ENCODE measurements around the gene DNAH1.
"Not testable (repeated sequence)": the region's sequence is repeated elsewhere in the genome, so short reads cannot be mapped to it uniquely, and the experiment has no call there.

Gene DNAH1

DNA sequence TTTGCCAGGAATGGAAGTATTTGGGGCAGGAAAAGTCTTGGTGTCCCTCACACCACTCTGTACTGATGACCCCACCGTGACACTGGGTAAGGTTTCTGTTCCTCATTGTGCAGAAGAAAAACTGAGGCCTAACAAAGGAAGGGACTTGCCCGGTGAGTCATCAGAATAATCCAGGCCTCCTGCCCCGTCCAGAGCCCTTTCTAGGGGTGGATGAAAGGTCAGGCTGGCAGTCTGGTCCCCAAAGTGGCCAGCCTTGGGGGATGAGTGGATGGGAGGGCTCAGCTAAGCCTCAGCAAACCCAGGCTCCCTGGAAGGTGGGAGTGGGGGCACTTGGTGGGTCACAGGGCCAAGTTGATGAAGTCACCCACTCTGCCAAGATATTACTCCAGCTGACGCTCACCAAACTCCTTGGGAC lies 2.3 kb upstream of the DNAH1 start:
- no peak for DNase-seq

DNA sequence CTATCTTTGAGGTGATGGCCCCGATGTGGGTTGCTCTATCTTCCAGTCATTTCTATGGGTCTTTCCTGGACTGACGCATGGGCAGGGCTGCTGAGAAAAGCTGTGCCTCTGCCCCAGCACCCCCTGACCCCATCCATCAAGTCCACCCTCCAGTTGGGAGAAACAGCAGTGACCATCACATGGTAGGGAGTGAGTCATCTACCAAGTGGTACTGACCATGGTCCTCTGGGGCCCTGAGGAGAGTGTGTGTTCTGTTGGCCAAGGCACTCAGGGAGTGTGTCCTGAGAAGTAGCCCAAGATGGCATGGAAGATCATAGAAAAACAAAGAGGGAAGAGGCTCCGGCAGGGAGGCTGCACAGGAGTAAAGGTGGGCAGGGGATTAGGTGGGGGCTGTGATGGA lies 1.6 kb upstream of the DNAH1 start:
- DNase-seq = no peak

DNA sequence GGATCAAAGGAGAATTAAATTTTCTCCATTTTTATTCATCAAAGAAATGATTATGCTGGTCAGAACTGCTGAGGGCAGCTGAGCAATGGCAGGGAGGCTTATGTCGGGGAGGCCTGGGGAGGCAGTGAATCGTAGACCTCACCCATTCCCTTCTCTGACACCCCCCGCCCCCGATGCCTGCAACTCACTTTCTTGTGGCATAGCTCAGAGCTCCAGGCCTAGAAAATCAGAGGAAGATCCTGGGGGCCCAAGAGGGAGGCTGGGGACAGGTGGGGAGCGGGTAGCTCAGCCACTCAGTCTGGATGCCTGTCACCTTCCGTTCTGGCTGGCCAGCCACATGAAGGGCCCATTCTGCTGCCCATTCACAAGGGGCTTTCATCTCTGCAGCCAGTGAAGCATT lies 1.1 kb upstream of the DNAH1 start:
- no peak for DNase-seq

DNA sequence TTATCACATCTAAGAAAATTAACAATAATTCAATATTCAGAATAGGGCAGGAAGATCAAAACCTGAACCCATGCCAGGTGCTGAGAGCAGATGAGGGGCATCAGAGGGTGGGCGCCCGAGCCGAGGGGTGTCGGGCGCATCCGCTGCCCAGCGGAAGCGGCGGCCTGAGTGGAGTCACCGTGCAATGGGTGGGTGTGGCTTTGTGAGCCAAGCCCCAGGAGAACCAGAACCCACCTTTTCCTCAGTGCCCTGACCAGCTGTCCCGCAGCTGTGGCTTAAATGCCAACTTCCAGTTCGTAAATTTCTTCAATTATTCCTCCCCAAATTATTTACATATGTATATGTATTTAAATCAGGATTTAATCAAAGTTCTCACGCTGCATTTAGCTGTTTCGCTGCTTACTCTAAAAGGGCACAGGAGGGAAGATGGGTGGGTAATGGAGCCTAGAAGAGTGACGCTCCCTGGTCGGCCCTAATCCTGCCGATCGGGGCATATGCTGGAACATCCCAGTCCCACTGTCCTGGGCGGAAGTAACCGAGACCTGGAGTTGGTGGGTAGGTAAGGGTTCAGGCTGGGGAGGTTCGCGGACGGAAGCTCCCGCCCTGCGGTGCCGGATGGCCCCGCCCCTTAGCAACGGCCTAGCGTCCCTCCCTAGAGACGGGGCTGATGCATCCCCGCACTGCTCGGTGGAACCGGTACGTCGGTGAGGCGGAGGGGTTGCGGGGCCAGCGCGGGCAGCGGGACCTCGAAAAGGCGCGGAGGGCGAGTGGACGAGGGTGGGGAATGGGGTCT lies 1.3 kb downstream of the DNAH1 start:
- DNase-seq = peak; percentile 72

DNA sequence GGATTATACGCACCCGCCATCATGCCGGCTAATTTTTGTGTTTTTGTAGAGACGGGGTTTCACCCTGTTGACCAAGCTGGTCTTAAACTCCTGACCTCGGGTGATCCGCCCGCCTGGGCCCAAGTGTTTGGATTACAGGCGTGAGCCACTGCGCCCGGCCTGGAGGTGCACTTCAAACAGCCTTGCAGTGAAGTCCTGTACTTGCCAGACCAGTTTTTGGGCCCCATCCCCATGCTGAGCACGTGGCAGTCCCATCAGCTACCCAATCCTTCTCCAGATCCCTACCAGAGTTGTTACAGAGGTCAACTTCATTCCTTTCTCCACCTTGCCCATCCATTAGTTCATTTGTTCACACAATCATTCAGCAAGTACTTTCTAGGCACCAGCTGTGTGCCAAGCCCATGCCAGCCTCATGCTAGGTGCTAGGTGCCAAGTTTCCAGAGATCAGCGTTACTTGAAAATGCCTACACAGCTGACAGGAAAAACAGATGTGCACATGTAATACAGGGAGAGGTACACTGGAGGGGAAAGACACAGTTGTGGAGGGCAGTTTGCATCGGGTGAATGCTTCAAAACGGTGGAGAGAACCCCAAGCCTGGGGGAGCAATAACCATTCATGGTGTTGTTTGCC lies 2.2 kb downstream of the DNAH1 start:
- DNase-seq = no peak

DNA sequence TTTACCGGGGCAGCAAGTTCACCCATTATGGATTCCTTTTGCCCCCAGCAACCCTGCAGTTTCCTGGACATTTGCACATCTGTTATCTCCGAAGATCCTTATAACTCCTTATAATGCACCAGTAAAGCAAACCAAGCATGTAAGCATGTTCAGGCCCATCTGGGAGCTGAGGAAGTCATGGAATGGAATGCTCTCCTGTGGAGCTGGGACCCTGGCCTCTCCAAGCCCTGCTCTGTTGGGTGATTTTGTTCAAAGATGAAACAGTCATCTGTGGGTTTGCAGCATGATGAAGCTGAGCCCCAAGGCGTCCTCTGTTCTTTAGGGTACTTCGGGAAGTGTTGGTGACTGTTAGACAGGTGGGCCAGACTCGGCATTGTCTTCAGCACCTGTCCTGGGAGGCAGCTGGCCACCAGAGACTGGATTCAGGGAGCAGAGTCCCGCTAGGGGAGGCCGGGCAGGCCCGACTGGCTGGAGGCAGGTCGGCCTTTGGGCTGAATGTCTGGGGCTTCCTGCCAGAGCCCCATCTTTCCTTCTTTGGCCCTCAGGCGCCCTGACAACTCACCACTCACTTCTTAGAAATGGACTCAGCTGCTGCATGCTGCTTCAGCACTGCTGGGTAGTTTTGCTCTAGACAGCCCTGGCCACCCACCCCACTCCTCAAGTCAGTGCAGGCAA lies 3.9 kb downstream of the DNAH1 start:
- no peak for DNase-seq

DNA sequence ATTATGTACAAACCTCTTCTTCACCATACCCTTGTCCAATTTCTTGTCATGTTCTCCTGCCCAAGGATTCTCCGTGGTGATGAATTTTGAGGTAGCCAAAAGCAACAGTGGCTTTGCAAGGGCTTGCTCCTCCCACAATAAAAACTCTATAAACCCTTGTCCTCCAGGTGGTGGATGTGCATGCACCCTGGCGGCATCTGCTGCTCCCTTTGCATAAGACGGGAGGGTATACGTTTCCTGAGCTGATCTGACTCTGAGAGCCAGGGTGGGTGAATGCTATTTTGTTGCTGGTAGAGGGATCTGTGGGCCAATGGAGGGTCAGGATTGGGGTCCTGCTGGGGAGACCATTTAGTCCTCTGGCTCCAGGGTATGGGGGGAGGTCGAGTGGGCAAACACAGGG lies 5.4 kb downstream of the DNAH1 start:
- DNase-seq = no peak

DNA sequence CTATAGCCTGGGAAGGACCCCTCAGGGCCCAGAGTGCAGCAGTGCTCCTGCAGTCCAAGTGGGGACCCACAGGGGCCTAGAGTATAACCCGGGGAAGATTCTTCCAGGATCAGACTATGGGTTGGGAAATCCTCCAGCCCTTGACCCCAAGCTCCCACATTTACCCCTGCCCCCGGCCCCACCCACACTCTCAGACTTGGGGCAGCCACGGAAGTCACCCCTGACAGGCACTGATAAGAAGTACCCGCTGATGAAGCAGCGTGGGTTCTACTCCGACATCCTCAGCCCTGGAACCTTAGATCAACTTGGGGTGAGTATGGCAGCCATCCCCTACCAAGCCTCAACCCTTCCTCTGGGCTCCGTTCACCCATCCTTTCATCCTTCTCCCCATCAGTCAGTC lies 6.3 kb downstream of the DNAH1 start:
- DNase-seq = no peak

DNA sequence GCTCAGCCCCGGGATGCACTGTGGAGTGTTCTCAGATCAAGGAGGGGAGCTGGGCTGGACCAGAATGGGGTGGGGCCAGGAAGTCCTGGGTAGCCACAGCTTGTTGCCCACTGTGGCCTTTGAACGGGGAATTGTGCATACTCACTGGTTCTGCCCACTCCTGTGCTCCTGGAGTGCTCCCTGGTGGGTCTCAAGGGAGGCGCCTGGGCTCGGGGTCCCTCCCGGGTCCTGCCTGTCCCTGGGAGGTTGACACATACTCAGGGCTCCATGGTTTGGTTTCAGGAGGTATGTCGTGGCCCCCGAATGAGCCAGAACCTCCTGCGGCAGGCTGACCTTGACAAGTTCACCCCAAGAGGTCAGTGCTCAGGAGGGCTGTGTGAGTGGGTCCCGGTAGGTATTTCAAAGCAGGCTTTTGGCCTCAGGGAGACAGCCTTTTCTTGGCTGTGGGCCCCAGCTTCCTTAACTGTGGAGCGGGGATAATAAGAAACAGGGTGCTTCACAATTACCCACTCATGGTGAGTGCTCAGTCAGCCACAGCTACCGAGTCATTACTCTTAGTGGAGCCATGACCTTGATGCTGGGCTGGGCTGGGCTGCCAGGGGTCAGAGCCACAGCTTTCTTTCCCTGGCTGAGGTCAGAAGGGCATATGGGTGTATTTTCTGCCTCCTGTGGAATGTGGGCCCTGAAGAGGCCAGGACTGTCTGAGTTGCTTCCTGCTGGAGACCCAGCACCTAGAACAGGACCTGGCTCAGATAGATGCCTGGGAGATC lies 7.6 kb downstream of the DNAH1 start:
- DNase-seq = no peak

DNA sequence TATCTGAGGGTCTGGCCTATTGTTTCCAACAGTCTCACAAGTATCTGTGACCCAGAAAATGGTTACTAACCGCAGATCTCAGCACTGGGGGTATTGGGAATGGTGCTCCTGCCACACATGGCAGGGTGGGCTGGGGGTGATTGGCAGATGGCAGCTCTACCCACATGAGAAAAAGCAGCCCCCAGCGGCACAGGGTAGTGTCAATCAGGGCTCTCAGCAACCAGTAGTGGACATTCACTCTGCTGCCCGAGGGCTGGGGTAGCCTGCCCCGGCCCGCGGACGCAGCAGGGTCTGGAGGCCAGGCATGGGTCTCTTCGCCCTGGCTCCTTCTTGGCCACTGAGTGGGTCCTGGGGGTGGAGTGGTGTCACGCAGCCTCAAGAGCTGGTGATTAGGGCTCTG lies 8.6 kb downstream of the DNAH1 start:
- no peak for DNase-seq

DNA sequence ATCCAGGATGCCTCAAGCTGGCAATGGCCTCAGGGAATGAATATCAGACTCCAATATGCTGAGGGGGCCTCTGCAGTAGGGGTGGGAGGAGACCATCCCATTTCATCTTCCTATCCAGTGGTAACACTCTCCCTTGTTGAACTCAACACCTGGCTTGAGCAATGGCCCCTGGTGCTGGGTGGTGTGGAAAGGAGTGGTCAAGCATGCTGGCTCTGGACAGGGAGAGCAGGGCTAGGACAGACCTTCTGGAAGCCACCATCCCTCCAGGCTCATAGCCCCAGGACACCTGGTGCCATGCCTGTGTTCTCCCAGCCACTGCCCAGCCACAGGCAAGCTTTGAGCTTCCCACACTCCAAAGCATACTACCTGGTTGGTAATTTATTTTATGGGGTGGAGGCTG lies 9.6 kb downstream of the DNAH1 start:
- no peak for DNase-seq

DNA sequence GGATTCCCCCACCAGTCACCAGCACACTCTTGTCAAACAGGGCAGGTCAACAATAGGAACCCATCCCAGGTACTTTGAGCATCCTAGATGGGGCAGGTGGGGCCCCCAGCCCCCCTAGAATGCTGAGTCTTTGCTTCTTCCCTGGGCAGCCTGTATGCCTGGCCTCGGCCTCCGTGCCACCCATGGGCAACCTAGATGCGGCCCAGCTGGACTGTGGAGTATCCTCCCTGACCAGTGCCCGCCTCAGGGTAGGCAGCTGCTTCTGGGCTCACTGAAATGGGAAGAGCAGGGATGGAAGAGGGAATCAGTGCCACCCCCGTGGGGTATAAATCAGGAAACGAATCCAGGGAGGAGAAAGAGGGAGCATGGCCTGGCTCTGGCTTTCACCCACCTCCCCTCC lies 10.9 kb downstream of the DNAH1 start:
- no peak for DNase-seq

DNA sequence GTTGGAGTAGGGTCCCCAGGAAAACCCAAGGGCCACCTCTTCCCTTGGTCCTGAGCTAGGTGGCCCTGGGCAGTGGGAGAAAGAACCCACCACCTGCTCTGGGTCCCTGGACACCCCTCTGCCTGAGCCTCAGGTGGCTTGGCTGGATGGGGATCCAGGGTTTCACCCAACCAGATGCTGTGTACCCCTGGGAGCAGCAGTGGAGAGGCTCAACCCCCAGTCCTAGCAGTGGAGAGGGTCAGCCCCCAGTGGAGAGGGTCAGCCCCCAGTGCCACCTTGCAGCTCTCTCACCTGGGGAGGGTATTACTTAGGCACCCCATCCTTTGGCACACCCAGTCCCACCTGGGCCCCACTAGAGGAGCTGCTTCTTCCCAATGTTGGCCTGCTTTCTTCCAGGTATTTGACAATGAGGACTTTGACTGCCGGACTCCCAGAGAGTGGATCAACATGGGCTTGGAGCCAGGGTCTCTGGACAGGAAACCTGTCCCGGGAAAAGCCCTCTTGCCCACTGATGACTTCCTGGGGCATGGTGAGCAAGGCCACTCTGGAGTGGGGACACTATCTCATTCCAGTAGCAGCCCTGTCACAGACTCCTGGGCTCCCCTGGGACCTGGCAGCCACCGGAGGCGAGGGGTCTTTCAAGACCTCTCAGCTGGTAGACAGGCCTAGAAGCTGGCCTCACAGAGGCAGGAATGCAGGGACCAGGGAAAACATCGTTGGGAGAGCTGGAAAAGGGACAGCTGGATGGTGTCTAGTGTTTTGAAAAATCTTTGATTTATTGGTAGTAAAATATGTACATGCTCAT lies 11.6 kb downstream of the DNAH1 start:
- no peak for DNase-seq

DNA sequence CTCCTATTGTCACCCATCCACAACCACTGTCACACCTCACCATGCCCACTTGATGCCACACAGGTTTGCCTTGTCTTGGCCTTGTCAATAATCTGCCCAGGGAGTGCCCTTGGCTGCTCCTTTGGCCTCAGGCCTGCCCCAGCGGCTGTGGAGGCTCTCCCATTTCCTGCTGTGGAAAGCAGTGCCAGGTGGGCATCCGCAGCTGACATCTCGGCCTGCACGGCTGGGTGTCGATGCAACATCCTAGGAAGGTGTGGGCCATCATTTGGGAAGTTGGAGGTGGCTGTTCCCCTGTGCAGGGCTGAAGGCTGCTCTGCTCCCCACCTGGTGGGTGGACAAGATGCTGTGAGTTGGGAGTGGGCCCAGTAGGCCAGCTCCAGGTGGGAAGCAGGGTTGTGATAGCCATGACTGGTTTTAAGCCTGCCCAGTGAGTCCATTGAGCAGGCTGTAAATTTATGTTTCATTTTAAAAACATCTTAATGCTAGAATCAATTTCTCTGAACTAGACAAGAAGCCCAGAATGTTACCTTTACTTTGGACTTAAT lies 12.5 kb downstream of the DNAH1 start:
- no peak for DNase-seq

DNA sequence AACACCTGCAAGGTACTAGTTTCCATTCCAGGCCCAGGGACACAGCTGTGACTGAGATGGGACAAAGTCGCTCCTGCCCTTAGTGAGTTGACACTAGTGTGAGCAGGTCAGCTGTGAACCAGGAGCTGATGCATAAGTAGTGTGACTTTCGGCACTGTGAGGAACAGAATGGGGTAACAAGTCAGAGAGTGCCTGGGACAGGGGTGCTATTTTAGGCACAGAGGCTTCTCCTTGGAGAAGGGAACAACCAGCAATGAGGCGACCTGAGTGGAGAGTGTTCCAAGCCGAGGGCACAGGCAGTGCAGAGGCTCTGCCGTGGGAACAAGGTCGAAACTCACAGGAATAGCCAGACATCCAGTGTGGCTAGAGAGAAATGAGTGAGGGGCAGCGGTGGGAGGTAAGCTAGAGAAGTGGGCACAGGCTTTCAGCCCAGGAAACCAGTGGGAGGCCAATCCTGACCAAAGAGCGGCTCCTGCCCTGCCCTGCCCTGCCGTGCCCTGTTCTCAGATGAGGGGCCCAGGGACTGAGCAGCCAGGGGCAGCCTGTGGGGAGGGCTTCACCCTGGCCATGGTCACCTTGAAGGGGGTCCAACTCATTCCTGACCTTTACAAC lies 14.2 kb downstream of the DNAH1 start:
- no peak for DNase-seq

DNA sequence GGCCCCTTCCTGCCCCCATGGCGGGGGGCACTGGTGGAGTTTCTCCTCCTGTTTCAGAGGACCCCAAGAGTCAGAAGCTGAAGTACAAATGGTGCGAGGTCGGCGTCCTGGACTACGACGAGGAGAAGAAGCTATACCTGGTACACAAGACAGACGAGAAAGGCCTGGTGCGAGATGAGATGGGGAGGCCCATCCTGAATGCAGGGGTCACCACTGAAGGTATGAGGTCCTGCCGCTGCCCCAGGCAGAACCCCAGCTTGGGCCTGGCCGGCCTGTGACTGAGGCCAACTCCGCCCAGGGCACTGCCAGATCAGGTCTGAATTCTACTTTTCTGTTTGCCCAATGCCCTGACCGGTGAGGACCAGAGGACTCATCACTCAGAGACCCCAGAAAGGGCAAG lies 15.0 kb downstream of the DNAH1 start:
- no peak for DNase-seq

DNA sequence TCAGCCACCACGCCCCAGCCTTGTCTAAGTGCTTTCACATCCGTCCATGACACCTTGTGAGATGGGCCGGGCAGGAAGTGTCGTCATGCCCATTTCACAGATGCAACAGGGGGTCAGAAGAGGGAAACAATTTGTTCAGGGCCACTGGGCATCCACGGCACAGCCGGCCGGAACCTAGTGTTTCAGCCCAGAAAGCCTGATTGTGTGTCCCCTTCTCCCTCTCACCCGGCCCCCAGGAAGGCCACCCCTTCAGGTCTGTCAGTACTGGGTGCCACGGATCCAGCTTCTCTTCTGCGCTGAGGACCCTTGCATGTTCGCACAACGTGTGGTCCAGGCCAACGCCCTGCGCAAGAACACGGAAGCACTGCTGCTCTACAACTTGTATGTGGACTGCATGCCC lies 15.8 kb downstream of the DNAH1 start:
- no peak for DNase-seq

DNA sequence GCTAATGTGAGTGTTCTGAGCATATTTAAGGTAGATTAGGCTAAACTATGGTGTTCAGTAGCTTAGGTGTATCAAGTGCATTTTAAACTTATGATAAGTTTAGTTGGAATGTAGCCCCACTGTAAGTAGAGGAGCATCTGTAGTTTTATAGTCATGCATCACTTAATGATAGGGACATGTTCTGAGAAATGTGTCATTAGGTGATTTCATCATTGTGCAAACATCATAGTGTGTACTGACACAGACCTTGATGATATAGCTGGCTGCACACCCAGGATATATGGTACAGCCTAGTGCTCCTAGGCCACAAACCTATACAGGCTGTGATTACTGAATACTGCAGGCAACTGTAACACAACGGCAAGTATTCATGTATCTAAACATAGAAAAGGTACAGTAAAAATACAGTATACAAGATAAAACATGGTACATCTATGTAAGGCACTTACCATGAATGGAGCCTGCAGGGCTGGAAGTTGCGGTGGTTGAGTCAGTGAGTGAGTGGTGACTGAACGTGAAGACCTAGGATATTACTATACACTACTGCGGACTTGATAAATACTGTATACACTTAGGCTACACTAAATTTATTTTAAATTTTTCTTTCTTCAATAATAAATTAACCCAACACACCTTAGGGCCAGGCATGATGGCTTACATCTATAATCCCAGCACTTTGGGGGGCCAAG lies 17.9 kb downstream of the DNAH1 start:
- no peak for DNase-seq

DNA sequence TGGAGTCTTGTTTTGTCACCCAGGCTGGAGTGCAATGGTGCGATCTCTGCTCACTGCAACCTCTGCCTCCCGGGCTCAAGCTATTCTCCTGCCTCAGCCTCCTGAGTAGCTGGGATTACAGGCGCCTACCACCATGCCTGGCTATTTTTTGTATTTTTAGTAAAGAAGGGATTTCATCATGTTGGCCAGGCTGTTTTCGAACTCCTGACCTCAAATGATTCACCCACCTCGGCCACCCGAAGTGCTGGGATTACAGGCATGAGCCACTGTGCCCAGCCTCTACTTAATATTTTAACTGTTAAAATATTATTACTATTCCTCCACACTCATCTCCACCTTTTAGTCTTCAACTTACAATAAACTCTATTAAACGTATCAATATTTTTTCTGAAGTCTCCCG lies 22.0 kb downstream of the DNAH1 start:
- not testable (repeated sequence) for DNase-seq

DNA sequence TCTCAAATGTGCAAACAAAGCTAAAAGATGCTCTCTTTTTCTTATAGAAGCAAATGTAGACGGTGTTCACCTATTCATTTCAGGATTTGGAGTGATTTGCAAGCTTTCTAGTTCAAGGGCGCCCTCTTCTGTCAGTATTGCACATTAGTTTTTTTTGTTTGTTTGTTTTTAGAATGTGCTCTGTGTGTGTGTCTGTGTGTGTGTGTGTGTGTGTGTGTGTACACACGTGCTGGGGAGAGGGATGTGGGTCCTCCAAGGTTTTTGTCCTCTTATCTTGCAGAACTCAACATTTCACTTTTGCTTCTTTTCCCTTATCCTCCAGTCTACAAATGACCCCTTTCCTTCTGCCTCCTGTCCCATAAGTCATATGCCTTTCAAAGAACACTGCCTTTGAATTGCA lies 23.5 kb downstream of the DNAH1 start:
- DNase-seq = no peak

DNA sequence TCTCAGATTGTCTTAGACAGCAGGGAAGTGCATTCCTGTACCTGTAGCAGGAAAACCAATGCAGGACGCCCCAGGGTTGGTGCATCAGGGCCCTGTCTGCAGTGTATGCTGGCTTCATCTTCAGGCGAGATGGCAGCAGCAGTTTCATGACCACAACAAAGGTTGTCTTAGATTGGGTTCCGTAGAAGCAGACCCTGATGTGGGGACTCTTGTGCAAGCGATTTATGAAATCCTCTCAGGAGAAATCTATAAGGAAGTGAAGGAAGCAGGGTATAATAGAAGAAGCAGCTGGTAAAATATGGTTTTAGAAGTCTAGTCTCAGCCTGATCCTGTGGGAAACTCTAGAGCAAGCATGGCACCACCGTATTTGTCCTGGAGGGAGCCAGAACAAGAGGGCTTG lies 25.0 kb downstream of the DNAH1 start:
- no peak for DNase-seq

Measured in activated CD4-positive, CD25-positive, alpha-beta regulatory T cell treated with anti-CD3 and anti-CD28 coated beads, Interleukin-2, amount 50 U/mL, for 72 hours (primary cell).